CD4-positive, alpha-beta T cell treated with Interleukin-21 for 1 hour (primary cell): Measurements from ENCODE around the gene SLC17A3.

Experiments
- DNase-seq: peaks from one replicate; pipeline ENCODE4 v3.0.0-alpha.2; 2020

The SLC17A3 gene

DNA sequence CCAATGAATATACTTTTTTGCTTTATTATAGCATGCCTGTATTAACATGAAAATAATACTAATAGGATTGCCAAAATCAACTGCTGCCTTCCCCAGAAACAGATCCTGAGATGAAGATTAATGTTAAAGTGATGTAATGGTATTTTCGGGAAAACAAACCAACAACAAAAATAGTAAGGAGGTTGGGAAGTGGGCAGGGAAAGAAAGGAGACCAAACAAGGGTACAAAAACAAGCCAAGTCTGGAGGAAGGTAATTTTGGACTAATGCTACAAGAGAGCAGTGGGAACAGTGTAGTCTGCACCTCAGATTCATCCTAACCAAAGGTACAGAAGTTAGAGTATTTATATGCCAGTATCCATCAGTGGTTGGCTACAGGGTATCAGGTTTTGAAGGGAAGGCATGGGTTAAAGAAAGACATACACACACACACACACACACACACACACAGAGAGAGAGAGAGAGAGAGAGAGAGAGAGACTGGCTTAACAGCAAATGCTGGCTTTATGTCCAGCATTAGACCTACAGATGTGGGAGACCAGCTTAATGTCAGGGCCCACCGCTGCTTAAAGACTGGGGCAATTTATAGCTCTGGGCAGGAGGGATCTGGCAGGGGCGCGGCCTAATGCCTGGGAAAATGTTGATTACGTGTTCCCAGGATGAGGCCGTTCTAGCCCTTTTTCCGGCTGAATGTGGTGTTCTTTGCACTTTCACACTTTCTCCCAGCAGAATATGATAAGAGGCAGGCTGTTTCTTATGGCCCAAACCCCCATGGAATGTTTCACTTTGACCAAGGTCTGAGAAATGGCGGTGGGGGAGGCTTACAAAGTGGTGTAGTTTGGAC, 38.4 kb downstream of the SLC17A3 start:
- DNase-seq = no peak

- DNase-seq = no peak
These were observed 39.1 kb downstream of the SLC17A3 start for GRCh38 chr6:25834950-25835349.

DNA sequence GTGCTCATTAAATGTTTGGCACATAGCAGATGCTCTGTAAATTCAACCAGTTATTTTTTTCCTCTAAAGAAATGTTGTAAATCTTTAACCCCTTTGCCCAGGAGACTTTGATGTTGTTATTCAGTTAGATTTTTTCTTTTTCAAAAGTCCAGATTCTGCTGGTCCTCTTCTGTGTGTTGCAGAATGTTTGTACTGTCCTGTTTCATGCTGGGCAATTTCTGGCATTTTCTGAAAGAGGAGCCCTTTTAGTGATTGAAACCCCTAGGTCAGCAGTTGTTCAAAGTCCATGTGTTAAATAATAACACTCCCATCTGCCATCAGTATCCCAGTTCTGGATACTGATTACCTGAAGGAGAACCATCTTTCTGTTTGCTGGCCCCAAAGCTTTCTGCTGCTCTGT, 40.9 kb downstream of the SLC17A3 start:
- no peak for DNase-seq

DNA sequence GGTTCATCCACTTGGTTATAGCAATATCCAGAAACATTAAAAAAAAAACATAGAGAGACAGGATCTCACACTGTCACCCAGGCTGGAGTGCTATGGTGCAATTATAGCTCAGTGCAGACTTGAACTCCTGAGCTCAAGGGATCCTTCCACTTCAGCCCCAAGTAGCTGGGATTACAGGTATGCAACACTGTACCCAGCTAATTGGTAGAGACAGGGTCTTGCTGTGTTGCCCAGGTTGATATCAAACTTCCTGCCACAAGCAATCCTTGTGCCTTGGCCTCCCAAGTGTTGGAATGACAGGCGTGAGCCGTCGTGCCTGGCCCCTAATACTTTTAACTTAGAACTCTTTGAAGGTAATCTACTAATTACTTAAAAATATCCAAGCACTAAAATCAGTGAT, 41.4 kb downstream of the SLC17A3 start:
- no peak for DNase-seq

GRCh38 chr6:25832307-25832662, 41.8 kb downstream of the SLC17A3 start:
- DNase-seq = no peak

DNA sequence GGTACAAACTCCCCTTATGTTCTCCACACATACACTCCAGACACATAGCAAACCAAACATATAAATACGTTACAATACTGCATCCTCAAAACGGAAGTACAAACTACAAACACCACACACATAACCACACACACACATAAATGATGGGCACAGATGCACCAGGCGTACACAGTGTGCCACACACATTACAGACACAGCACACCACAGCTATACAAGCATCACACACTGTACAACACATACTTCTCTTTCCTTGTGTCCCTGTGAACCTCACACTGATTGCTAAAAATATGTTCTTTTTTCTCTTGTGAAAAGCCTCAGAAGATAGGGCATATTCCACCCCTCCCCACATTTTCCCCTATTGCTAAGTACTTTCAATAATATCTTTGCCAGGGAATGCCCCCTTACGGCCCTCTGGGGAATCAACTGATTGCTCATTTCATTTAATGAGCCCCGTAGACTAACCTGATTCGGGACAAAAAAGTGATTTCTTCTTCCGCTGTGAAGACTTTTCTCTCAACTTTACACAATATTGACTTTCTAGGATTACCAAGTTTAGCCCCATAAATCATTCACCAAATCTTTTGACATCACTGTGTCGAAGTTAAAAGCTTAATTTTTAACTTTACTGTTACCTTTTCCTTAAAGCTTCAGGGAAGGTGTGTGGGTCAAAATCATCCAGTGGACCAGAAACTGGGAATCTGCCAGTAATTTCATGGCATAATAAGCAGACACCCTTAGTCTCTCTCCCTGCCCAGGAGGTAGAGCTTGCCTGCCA, 42.3 kb downstream of the SLC17A3 start, which contains the start of gene SLC17A1:
SLC17A1 (minus strand) TSS at position 521 of the 775 bp plus-strand sequence. CDS start 1,495 bp downstream, outside the sequence.
- no peak for DNase-seq

DNA sequence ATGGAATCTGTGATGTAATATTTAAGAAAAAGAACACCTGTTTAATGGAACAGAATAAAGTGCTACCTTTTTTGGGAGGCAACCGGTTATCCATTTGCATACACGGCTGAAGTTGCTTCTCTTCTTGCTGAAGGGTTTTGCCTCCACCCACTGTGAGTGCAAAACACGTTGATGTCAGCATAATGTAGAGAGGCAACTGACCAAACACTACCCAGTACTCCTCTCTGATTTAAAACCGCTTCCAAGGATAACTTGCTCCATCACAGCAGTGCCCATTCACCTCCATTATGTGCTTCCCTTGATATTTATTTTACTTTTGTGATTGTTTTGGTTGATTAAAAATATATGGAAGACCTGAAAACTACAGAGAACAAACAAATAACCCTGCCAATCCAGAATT, 43.6 kb downstream of the SLC17A3 start:
- no peak for DNase-seq

DNA sequence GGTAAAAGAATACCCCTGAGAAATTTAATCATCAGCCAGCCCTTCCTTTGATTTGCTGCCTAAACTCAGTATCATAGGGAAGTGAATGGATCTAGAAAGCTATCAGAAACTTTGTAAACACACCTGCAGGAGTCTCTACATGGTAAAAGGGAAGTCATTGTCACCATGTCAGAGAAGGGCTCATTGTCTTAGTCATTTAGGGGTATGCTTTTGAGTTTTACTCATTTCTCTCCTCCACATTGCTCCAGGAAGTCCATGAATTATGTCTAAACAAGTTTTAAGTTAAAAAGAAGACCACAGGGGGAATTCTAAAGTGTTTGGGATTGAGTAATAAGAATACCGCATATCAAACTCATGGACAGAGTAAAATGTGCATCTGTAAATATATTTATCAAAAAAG, 44.7 kb downstream of the SLC17A3 start:
- no peak for DNase-seq

- DNase-seq = no peak
These were observed 52.7 kb downstream of the SLC17A3 start for GRCh38 chr6:25821341-25821740.

- no peak for DNase-seq
These were observed 57.8 kb downstream of the SLC17A3 start for GRCh38 chr6:25816252-25816651.

DNA sequence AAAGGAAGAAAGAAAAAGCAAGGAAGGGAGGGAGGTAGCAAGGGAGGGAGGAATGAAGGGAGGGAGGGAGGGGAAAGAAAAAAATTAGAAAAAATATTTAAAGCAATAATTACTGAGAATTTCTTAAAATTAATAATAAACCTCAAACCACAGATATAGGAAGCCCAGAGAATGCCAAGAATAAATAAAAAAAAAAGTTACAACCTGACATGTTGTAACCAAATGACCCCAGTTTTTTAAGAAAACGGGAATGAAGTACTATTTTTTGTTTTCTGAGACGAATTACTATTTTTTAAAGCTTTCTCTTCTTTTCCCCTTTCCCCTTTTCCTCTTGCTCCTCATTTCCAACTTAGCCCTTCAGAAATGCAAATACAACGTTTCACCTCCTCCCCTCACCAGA, 58.8 kb downstream of the SLC17A3 start:
- no peak for DNase-seq

DNA sequence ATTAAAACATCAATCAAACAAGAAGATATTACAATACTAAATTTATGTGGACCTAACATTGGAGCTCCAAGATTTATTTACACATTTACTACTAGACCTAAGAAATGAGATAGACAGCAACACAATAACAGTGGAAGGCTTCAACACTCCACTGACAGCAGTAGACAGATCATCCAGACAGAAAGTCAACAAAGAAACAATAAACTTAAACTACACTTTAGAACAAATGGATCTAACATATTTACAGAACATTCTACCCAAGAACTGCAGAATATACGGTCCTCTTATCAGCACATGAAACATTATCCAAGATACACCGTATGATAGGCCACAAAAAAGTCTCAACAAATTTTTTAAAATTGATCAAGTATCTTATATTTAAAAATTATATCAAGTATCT, 69.2 kb downstream of the SLC17A3 start:
- no peak for DNase-seq

- no peak for DNase-seq
These were observed 72.6 kb downstream of the SLC17A3 start for GRCh38 chr6:25801436-25801835.
